HepG2 (cell line): Measurements from ENCODE around the gene UNC13D. TPM values are rescaled to one million over a fixed set of nuclear protein-coding genes. Genes with fewer than 3 reads are reported as not detected.

Experiments
- CEBPG ChIP-seq: IDR thresholded peaks from 2 replicates; pipeline ENCODE4 v1.6.1; 2016
- HNF1A ChIP-seq, 2 experiments: sonication (generic) in 1 of 2; formaldehyde crosslinking in 1 of 2; IDR thresholded peaks; 2 replicates each; pipeline versions ENCODE4 v1.4.0 to v1.6.1; 2016 to 2020; ENCODE audit warnings: borderline replicate concordance in 1 of 2, low read depth in 1 of 2, mild to moderate bottlenecking in 1 of 2, missing genetic modification reagents in 1 of 2
- KLF16 ChIP-seq, 2 experiments: sonication (generic) in 1 of 2; formaldehyde crosslinking in 1 of 2; IDR thresholded peaks; 2 replicates each; pipeline versions ENCODE4 v1.6.1 to v1.8.0; 2016 to 2023; ENCODE audit warnings: missing genetic modification reagents in 2 of 2, missing compliant biosample characterization in 1 of 2
- NCOR1 ChIP-seq: fragments of 200-600 bp; sonication (generic); IDR thresholded peaks from 2 replicates; pipeline ENCODE4 v1.7.0; 2017; ENCODE audit warnings: antibody characterized with exemption, low read length, borderline replicate concordance
- NR1H2 ChIP-seq: sonication (generic); formaldehyde crosslinking; IDR thresholded peaks from 2 replicates; pipeline ENCODE4 v1.8.1; 2022; ENCODE audit warnings: low read depth, missing genetic modification reagents, borderline replicate concordance
- POLR2AphosphoS2 ChIP-seq: IDR thresholded peaks from 2 replicates; pipeline ENCODE4 v1.6.1; 2011; ENCODE audit warnings: low read depth, low read length, improper control_type of control experiment
- TBP ChIP-seq: sonication (generic); formaldehyde crosslinking; IDR thresholded peaks from 2 replicates; pipeline ENCODE4 v1.5.0; 2020; ENCODE audit warnings: missing genetic modification reagents
- ZFP82 ChIP-seq: sonication (generic); formaldehyde crosslinking; IDR thresholded peaks from 2 replicates; pipeline ENCODE4 v1.5.1; 2020; ENCODE audit warnings: mild to moderate bottlenecking, missing genetic modification reagents, borderline replicate concordance
- polyA plus RNA-seq, 8 experiments: library from polyadenylated mRNA; depleted of rRNA in 3 of 8; stranded (reverse) in 7 of 8; unstranded in 1 of 8; fragments of >200 nt; fragmentation: Illumina TruSeq in 4 of 8; extraction: Trizol in 4 of 8; gene quantifications; 2 replicates each; pipeline versions ENCODE4 v1.2.1 to v1.2.3, GENCODE V29; 2011 to 2016; ENCODE audit warnings: low read depth in 4 of 8, missing spikeins in 1 of 8, mixed read lengths in 1 of 8; ENCODE audit not compliant: insufficient read depth in 1 of 8
- total RNA-seq, 5 experiments: library from RNA; depleted of rRNA; stranded (reverse); fragments of >200 nt; fragmentation: Illumina TruSeq; extraction: Trizol; gene quantifications; 2 replicates each; pipeline ENCODE4 v1.2.3, GENCODE V29; 2016; ENCODE audit warnings: low read depth in 1 of 5
- TF ChIP-seq, protein P1 (sequence below): sonication (generic); formaldehyde crosslinking; IDR thresholded peaks from 2 replicates; pipeline ENCODE4 v1.5.1; 2020; ENCODE audit warnings: missing genetic modification reagents, mild to moderate bottlenecking, borderline replicate concordance
- TF ChIP-seq, protein P2 (sequence below): sonication (generic); formaldehyde crosslinking; IDR thresholded peaks from 2 replicates; pipeline ENCODE4 v1.5.1; 2020; ENCODE audit warnings: mild to moderate bottlenecking, missing genetic modification reagents, borderline replicate concordance
- TF ChIP-seq, protein P3 (sequence below): sonication (generic); formaldehyde crosslinking; IDR thresholded peaks from 2 replicates; pipeline ENCODE4 v1.4.0; 2020; ENCODE audit warnings: missing genetic modification reagents, mild to moderate bottlenecking, borderline replicate concordance

UNC13D gene
- total and polyA plus RNA-seq, 2 of the 13 experiments (the other 11 are each of a cell fraction or from before 2014, with no cell fraction given): 29.7 to 42.7 TPM

DNA sequence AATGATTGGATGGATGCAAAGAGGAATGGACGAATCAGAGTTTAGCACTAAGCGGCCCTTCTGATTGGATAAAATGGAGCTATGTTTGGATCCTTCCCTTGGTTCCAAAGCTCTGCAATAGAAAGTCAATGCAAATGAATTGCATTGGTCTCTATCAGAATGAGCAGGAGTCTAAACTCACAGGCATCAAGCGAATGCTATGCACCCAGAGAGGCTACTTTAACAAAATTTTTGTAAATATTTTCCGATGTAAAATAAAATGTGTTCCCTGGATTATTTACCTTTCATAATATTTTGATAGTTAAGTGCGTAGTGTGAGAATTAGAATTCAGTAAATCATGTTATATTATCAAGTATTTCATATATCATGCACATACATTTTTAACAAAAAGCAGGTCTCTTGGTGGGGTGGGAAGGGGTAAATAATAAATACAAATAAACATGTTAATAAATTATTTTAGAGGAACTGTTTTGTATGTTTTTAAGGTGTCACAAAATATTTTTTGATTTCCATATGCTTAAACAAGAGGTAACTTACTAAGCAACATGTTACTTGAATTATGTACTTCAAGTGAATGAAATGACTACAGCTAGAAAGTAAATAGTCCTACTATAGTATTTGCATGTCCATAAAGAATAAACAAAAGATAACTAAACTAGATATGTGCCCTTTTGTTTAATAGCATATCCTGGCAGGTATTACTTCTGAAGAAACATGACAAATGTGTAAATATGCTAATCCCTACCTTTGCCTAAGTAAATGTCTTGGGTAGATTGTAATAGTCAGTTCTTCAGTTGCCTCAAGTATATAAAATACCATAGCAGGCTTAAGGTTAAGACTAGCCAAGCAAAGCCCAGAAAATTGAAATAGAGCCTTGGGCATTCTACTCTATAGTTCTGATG, 64.0 kb downstream of the UNC13D start (continued):
- TF ChIP-seq, protein P1, sequence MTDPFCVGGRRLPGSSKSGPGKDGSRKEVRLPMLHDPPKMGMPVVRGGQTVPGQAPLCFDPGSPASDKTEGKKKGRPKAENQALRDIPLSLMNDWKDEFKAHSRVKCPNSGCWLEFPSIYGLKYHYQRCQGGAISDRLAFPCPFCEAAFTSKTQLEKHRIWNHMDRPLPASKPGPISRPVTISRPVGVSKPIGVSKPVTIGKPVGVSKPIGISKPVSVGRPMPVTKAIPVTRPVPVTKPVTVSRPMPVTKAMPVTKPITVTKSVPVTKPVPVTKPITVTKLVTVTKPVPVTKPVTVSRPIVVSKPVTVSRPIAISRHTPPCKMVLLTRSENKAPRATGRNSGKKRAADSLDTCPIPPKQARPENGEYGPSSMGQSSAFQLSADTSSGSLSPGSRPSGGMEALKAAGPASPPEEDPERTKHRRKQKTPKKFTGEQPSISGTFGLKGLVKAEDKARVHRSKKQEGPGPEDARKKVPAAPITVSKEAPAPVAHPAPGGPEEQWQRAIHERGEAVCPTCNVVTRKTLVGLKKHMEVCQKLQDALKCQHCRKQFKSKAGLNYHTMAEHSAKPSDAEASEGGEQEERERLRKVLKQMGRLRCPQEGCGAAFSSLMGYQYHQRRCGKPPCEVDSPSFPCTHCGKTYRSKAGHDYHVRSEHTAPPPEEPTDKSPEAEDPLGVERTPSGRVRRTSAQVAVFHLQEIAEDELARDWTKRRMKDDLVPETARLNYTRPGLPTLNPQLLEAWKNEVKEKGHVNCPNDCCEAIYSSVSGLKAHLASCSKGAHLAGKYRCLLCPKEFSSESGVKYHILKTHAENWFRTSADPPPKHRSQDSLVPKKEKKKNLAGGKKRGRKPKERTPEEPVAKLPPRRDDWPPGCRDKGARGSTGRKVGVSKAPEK (CRISPR knock-in tag): no peak
- TF ChIP-seq NR1H2 (CRISPR knock-in tag) (no peak), POLR2AphosphoS2 (no peak), HNF1A (IDR thresholded peaks at IDR 0.05; ENCODE audit: low read depth) (0 out of 2 replicates have a peak, but pooled peaks have one; percentile 14), HNF1A (CRISPR knock-in tag; IDR thresholded peaks at IDR 0.05; ENCODE audit: borderline replicate concordance) (no peak), TBP (CRISPR knock-in tag) (no peak), ZFP82 (peak; percentile 61; the same call in 1 of the 2 replicates), KLF16 (CRISPR knock-in tag; IDR thresholded peaks at IDR 0.05) (no peak), NCOR1 (0 out of 2 replicates have a peak, but pooled peaks have one; percentile 10), CEBPG (CRISPR knock-in tag) (peak; percentile 1; the same call in 1 of the 2 replicates)
- TF ChIP-seq, protein P2, sequence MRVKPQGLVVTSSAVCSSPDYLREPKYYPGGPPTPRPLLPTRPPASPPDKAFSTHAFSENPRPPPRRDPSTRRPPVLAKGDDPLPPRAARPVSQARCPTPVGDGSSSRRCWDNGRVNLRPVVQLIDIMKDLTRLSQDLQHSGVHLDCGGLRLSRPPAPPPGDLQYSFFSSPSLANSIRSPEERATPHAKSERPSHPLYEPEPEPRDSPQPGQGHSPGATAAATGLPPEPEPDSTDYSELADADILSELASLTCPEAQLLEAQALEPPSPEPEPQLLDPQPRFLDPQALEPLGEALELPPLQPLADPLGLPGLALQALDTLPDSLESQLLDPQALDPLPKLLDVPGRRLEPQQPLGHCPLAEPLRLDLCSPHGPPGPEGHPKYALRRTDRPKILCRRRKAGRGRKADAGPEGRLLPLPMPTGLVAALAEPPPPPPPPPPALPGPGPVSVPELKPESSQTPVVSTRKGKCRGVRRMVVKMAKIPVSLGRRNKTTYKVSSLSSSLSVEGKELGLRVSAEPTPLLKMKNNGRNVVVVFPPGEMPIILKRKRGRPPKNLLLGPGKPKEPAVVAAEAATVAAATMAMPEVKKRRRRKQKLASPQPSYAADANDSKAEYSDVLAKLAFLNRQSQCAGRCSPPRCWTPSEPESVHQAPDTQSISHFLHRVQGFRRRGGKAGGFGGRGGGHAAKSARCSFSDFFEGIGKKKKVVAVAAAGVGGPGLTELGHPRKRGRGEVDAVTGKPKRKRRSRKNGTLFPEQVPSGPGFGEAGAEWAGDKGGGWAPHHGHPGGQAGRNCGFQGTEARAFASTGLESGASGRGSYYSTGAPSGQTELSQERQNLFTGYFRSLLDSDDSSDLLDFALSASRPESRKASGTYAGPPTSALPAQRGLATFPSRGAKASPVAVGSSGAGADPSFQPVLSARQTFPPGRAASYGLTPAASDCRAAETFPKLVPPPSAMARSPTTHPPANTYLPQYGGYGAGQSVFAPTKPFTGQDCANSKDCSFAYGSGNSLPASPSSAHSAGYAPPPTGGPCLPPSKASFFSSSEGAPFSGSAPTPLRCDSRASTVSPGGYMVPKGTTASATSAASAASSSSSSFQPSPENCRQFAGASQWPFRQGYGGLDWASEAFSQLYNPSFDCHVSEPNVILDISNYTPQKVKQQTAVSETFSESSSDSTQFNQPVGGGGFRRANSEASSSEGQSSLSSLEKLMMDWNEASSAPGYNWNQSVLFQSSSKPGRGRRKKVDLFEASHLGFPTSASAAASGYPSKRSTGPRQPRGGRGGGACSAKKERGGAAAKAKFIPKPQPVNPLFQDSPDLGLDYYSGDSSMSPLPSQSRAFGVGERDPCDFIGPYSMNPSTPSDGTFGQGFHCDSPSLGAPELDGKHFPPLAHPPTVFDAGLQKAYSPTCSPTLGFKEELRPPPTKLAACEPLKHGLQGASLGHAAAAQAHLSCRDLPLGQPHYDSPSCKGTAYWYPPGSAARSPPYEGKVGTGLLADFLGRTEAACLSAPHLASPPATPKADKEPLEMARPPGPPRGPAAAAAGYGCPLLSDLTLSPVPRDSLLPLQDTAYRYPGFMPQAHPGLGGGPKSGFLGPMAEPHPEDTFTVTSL (CRISPR knock-in tag): no peak
- TF ChIP-seq, protein P3, sequence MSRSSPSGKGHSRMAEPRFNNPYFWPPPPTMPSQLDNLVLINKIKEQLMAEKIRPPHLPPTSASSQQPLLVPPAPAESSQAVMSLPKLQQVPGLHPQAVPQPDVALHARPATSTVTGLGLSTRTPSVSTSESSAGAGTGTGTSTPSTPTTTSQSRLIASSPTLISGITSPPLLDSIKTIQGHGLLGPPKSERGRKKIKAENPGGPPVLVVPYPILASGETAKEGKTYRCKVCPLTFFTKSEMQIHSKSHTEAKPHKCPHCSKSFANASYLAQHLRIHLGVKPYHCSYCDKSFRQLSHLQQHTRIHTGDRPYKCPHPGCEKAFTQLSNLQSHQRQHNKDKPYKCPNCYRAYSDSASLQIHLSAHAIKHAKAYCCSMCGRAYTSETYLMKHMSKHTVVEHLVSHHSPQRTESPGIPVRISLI (CRISPR knock-in tag): no peak
